Measurements from ENCODE around the gene USP3.

DNA sequence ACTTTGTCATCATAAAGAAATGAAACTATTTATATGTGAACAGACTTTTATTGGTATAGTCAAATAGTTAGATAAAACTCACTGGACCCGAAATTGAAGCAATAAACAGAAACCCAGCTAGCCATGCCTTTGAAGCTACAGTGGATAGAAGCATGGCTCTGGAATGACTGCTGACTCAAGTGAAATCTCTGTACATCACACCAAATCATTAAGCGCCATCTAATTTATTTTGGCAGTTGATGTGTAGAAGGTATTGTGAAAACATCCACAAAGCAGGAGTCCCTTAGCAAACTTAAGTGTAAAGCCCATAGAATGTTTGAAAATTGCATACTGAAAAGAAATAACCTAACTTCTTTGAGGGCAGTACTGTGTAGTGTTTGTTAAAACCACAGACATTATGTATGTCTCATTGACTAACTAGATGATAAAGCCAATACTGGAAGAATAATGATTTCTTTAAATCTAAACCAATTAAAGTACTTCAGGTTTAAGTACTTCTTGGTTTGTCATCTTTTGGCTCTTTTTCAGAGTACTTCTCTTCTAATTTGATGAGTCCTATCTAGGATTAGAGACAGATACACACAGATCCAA lies 50.0 kb downstream of the USP3 start:
- TF ChIP-seq, protein P1, sequence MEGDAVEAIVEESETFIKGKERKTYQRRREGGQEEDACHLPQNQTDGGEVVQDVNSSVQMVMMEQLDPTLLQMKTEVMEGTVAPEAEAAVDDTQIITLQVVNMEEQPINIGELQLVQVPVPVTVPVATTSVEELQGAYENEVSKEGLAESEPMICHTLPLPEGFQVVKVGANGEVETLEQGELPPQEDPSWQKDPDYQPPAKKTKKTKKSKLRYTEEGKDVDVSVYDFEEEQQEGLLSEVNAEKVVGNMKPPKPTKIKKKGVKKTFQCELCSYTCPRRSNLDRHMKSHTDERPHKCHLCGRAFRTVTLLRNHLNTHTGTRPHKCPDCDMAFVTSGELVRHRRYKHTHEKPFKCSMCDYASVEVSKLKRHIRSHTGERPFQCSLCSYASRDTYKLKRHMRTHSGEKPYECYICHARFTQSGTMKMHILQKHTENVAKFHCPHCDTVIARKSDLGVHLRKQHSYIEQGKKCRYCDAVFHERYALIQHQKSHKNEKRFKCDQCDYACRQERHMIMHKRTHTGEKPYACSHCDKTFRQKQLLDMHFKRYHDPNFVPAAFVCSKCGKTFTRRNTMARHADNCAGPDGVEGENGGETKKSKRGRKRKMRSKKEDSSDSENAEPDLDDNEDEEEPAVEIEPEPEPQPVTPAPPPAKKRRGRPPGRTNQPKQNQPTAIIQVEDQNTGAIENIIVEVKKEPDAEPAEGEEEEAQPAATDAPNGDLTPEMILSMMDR (IDR thresholded peaks at IDR 0.05) = no peak
- TF ChIP-seq POLR2A (IDR thresholded peaks at IDR 0.05) = no peak

Measured in esophagus squamous epithelium (tissue), 4 donors.